ENCODE results near the gene POFUT2.

The POFUT2 gene

DNA sequence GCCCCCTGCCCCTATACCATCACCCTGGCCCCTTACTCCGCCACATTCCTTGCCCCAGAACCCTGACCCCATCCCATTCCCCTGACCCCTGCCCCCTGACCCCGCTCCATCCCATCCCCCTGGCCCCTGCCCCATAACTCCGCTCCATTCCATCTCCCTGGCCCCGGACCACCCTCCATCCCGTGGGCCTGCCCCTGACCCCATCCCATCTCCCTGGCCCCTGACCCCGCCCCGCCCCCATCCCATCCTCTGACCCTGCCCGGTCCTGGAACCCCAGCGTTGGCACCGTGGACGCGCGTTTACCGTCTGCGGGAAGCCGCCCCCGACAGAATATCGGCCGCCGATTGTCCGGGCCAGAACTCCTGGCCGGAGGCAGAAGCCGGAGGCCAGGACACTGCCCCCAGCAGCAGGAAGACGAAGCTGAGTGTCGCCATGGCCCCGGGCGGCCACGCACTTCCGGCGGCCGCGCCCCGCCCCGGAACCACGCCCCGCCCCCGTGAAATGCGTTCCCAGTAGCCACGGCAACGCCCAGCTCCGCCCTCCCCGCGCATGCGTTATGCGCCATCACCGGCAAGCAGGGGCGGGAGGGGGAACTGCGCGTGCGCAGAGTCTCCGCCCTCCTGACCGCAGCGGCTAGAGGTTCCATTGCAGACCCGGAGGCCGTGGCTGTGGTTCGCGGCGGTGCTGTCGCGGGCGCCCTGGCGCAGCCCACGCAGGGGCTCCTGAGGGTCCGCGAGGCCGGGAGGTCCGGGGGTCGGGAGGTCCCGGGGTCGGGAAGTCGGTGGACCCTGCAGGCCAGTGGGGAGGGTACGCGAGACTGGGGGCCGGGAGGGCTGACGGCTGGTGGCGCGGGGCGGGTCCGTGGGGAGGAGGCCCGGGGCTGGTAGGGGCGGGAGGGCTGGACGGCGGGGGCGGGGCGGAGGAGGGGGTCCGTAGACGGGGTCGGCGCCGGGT lies at the start of gene POFUT2:
Gene POFUT2, minus strand, starts transcription at position 458 of the 954 bp plus-strand sequence. Its CDS starts 24 bp downstream, at position 434.
- peak; percentile 99 for DNase-seq (ENCODE audit: low read depth in 1 of 2, low spot score in 1 of 2)

GRCh38 chr21:45336870-45337269 lies 49.2 kb upstream of the POFUT2 start:
- no peak for DNase-seq (ENCODE audit: low read depth in 1 of 2, low spot score in 1 of 2)

- DNase-seq (ENCODE audit: low read depth in 1 of 2, low spot score in 1 of 2), result no peak
Observed at GRCh38 chr21:45336535-45336810, 48.8 kb upstream of the POFUT2 start.

DNA sequence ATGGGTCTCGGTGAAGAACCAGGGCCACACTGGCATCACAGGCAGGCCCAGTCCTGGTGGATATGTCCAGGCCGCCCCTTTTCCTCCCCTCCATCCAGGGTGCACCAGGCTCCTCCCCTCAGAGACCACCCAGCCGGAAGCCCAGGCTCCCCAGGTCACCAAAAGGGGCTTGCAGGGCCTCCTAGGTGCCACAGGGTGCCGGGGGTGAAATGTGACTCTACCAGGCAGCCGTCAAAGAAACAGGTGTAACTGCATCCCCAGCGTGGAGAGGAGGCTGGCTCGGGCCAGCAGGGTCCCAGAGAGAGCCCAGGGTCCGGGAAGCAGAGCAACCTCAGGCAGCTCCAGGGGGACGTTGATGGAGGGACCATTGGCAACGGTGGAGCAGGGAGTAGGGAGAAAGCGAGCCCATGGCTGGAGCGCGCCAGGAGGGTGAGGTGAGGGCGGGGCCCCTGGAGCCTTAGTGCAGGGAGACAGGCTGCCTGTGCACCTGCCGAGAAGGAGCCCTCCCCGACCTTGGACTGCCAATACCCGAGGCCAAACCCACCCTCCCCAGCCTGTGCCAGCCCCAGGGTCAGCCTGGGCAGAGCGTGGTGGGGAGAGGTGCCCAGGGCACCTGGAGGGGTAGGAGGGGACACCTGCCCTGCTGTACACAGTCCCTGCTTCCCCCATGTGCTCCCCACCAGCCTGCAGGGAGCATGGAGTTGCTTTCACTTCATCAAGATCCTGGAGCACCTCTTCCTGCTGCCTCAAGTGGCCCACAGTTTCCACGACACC lies 48.3 kb upstream of the POFUT2 start:
- no peak for DNase-seq (ENCODE audit: low read depth in 1 of 2, low spot score in 1 of 2)

GRCh38 chr21:45335151-45335760 lies 47.6 kb upstream of the POFUT2 start:
- DNase-seq (ENCODE audit: low read depth in 1 of 2, low spot score in 1 of 2), result no peak

- no peak for DNase-seq (ENCODE audit: low read depth in 1 of 2, low spot score in 1 of 2)
Observed at GRCh38 chr21:45334591-45335081, 46.9 kb upstream of the POFUT2 start.

DNA sequence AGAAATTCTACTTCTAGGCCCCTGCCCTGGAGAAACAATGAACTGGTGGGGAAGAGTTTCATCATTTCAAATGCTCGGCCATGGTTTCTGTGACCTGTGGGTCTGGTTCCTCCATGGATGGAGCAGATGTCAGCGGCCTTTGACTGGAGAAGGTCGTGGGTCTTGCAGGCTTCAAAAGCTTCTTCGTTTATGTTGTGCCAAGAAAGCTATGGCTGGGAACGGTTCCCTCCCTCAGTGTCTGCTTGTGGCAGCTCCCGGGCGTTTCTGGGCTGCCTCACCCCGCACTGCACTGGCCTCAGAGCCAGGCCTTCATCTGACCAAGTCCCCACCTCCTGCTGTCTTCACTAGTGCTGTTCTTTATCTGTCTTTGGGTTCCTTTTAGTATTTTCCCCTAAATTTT lies 46.4 kb upstream of the POFUT2 start:
- DNase-seq (ENCODE audit: low read depth in 1 of 2, low spot score in 1 of 2), result no peak

DNA sequence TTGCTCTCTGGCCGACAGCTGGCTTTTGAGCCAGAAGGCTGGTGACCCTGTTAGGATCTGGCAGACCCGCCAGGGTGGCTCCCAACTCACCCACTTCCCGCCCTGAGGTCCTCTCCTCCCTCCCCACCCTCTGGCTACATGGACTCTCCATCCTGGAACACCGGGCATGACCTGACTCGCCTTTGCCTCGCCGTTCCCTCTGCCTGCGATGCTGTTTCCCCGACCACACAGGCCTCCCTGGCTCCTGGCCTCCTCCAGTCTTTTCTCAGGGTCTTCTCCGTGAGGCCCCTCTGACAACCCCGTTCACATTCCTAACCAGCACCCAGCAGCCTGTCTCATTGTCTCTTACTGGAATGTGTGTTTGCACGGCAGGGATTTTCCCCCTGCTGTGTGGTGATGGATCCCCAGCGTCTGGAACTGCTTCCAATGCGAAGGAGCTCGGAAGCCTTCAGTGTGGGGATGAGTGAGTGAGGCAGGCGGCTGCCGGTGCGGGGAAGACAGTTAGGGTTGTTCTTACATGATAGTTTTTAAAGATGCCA lies 46.0 kb upstream of the POFUT2 start:
- no peak for DNase-seq (ENCODE audit: low read depth in 1 of 2, low spot score in 1 of 2)

DNA sequence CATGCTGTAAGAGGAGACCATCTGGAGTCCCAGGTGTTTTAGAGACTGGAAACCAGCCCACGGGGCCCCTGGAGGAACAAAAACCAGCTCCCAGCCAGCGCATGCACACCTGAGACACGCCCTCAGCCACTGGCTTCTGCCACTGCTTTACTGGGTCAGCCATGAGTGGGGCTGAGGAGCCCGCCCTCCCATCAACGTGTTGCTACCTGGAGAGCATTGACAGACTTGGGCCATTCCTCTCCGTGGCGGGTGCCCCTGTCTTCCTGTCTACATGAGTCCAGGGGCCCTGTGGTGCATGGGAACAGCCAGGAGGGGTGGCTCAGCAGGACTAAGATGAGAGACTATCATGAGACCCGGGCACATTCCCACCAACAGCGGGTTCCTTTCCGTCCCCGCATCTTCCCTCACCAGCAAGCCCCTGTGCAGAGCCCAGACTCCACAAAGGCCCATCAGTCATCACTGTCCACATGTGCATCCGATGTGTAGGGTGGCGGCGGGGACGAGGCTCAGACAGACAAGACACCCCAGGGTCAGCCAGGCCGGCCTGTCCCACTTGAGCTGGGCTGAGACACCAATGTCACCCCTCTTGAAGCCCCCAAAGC lies 45.4 kb upstream of the POFUT2 start:
- DNase-seq (ENCODE audit: low read depth in 1 of 2, low spot score in 1 of 2), result no peak

- no peak for DNase-seq (ENCODE audit: low read depth in 1 of 2, low spot score in 1 of 2)
Observed at GRCh38 chr21:45332415-45332814, 44.7 kb upstream of the POFUT2 start.

GRCh38 chr21:45331531-45332147 lies 43.9 kb upstream of the POFUT2 start:
- DNase-seq (ENCODE audit: low read depth in 1 of 2, low spot score in 1 of 2), result no peak

GRCh38 chr21:45330851-45331261 lies 43.2 kb upstream of the POFUT2 start:
- no peak for DNase-seq (ENCODE audit: low read depth in 1 of 2, low spot score in 1 of 2)

DNA sequence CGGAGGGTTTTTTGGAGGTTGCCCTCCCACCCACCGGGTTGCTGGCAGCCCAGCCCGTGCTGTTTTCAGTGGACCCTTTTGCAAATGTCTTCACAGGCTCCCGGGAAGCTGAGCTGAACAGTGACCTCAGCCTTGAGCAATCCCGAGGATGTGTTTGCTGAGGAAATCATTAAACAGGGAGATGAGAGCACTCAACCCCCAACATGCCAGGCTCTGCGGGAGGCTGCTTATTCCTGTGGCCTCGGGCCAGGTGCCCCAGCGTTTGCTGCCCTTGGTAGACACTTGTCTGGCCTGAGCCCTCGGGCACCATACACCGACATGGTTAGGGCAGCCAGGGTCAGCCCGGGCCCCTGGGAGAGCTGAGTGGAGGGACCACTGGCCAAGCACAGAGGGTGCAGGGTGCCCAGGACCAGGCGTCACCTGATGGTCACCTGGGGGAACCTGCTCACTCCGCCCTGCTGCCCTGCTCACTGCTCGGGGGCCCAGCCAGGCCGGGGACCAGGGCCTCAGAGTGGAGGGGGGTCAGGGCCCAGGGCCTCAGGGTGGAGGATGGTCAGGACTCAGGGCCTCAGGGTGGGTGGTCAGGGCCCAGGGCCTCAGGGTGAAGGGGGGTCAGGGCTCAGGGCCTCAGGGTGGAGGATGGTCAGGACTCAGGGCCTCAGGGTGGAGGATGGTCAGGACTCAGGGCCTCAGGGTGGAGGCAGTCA lies 42.5 kb upstream of the POFUT2 start:
- no peak for DNase-seq (ENCODE audit: low read depth in 1 of 2, low spot score in 1 of 2)

- DNase-seq (ENCODE audit: low read depth in 1 of 2, low spot score in 1 of 2), result no peak
Observed at GRCh38 chr21:45329261-45330074, 41.8 kb upstream of the POFUT2 start.

DNA sequence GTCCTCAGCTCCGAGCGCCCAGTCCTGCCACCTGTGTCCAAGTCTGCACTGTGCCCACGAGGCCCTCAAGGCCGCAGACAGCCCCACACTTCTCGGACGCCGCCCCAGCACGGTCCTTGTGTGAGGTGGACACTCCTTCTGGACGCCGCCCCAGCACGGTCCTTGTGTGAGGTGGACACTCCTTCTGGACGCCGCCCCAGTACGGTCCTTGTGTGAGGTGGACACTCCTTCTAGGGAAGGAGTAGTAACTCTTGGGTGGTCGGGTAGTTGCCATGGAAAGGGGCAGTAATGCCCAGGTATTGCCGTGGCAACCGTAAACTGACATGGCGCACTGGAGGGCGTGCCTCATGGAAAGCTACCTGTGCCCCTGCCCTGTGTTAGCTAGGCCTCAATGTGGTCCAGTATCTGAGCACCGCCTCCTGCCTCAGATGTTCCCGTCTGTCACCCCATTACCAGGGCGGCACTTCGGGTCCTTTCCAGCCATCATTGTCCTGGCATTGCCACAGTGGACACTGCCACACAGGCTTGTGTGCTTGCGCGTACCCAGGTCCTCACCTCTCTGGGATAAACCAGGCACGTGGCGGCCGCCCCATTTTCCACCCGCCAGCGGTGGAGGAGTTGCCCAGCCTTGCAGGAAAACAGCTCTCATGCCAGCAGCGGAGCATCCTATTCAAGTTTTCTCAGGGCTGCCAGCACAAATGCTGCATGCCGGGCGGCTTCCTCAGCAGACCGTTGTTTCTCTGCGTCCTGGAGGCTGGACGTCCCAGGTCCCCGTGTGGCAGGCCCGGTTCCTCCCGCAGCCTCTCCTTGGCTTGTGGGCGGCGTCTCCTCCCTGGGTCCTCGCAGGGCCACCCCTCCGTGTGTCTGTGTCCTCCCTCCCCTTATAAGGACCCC lies 40.8 kb upstream of the POFUT2 start:
- DNase-seq (ENCODE audit: low read depth in 1 of 2, low spot score in 1 of 2), result no peak

DNA sequence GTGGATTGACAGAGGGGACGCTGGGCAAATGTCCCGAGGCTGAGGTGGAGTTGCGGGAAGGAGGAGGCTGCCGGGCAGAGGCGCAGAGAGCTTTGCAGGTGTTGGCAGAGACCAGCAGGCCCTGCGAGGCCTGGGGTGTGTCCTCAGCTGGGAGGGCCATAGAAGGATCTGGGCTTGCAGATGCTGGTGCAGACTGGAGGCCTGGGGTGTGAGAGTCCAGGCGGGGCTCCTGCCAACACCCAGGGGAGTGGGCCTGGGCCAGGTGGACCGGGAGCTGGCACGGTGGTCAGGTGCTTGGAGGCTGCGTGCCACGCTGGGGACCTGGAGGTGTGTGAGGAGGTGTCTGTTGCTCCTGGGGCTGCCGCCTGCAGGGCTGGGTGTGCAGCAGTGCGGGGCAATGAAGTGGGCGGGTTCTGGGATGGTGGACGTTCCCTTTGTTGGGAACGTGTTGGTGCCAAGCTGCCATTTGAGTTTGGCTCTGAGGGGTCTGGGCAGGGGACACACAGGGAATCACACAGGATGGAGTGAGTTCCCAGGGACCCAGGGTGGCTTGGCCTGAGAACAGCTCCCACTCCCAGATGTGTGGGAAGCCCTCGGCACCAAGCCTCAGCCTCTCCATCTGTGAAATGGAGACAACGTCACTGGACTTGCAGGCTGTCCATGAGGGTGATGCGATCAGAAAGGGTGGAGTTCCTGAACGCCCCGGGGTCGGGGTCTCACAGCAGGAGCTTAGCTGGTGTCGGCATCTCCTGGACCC lies 39.9 kb upstream of the POFUT2 start:
- DNase-seq (ENCODE audit: low read depth in 1 of 2, low spot score in 1 of 2), result no peak

DNA sequence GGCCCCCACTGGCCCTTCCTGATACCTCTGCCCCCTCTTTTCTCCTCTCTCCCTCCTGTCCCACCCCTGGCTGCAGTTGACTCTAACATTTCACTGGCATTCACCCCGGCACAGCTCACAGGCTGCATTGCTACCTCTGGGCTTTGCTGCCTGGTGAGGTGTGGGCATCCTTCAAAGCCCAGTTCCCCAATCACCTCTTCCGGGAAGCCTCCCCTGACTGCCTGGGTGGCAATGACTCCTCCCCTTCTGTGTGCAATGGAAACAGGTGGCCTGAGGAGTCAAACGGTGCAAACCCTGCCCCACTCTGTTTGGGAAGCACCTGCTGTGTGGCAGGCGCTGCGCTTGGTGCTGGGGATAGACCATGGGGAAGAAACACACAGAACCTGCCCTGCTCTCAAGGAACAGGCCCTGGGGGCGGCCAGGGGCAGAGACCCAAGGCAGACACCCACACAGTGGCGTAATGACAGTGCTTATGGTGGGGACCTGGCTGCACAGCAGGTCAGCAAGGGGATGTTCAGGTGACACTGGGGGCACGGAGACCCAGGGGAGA lies 39.3 kb upstream of the POFUT2 start:
- DNase-seq (ENCODE audit: low read depth in 1 of 2, low spot score in 1 of 2), result no peak
